Tibial nerve (tissue), 3 donors: Measurements from ENCODE around the gene GTPBP4.

Source experiments
- POLR2A ChIP-seq, 2 donors: fragments of 450-650 bp; IDR thresholded peaks; one replicate each; pipeline ENCODE4 v1.6.1; 2017; ENCODE audit warnings: antibody characterized with exemption in 2 of 2, mild to moderate bottlenecking in 2 of 2, moderate library complexity in 2 of 2
- TF ChIP-seq, protein P1 (sequence below), 5 experiments: fragments of 200-600 bp in 3 of 5; fragments of 450-650 bp in 2 of 5; sonication (generic) in 3 of 5; IDR thresholded peaks; one replicate each; pipeline ENCODE4 v1.5.1; 2016 to 2019; ENCODE audit warnings: antibody characterized with exemption in 5 of 5, mild to moderate bottlenecking in 3 of 5, moderate library complexity in 2 of 5

- TF ChIP-seq, protein P1, sequence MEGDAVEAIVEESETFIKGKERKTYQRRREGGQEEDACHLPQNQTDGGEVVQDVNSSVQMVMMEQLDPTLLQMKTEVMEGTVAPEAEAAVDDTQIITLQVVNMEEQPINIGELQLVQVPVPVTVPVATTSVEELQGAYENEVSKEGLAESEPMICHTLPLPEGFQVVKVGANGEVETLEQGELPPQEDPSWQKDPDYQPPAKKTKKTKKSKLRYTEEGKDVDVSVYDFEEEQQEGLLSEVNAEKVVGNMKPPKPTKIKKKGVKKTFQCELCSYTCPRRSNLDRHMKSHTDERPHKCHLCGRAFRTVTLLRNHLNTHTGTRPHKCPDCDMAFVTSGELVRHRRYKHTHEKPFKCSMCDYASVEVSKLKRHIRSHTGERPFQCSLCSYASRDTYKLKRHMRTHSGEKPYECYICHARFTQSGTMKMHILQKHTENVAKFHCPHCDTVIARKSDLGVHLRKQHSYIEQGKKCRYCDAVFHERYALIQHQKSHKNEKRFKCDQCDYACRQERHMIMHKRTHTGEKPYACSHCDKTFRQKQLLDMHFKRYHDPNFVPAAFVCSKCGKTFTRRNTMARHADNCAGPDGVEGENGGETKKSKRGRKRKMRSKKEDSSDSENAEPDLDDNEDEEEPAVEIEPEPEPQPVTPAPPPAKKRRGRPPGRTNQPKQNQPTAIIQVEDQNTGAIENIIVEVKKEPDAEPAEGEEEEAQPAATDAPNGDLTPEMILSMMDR (IDR thresholded peaks at IDR 0.05) = no peak
- TF ChIP-seq POLR2A (IDR thresholded peaks at IDR 0.05) = no peak
These were observed 61.3 kb downstream of the GTPBP4 start for GRCh38 chr10:1049425-1049958.
